ENCODE results near the gene UNC5C. TPM values are rescaled to one million over a fixed set of nuclear protein-coding genes. Genes with fewer than 3 reads are reported as not detected.

The UNC5C gene
- total and polyA plus RNA-seq, 10 of the 15 experiments (the other 5 are each of a cell fraction or from before 2014, with no cell fraction given): 0.02 to 2.0 (median 0.15) TPM; not detected in 1

DNA sequence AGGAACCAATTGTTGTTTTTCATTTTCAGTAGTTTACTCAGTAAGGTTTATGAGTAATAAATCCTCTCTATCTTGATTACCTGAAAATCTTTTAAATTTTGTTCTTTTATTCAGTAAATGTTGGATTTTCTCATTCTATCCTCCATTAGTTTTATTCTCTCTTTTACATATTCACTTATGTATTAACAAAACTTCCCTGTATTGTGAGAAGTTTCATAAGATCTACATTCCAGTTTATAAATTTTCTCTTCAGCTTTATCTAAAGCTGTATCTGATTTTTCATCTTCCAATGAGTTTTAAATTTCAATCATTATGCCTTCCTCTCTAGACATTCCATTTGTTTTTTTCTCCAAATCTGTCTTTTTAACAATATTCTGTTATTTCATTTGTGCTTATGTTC is 310.2 kb downstream of the UNC5C start:
- H3K36me3 ChIP-seq (ENCODE audit: control insufficient read depth in 2 of 2, insufficient read depth in 2 of 2, low read length in 1 of 2): no peaks in the 10 kb centered on the region
- no peaks in the 10 kb centered on the region for H3K79me2 ChIP-seq (ENCODE audit: control insufficient read depth, insufficient read depth, low read length)
- in situ Hi-C loops (cut with MboI): no loop called here
- H3K4me2 ChIP-seq (ENCODE audit: control insufficient read depth, insufficient read depth): no peak overlapping the region
- H4K20me1 ChIP-seq (ENCODE audit: control insufficient read depth, insufficient read depth): no peaks in the 10 kb centered on the region
- BruUV-seq (replicated peaks): no TSS peak
- POLR2A ChIA-PET: no interaction called here
- no peaks in the 10 kb centered on the region for H3K27me3 ChIP-seq (replicated peaks in 1 of 2; ENCODE audit: control insufficient read depth in 2 of 2, insufficient read depth in 2 of 2, low read length in 1 of 2)
- no peaks in the 10 kb centered on the region for H3K9me3 ChIP-seq (replicated peaks; ENCODE audit: control insufficient read depth, insufficient read depth, low read length)
- no peak overlapping the region for H2AFZ ChIP-seq (ENCODE audit: control insufficient read depth, low read depth, low read length)
- H3K4me3 ChIP-seq: no peak overlapping the region
- SMC1A ChIA-PET (ENCODE audit: uncharacterized antibody, unreplicated experiment): no interaction called here
- DNase-seq (ENCODE audit: low read depth, low spot score) (no peak), ATAC-seq (no peak), FAIRE-seq (no peak)
- TF ChIP-seq SREBF2 (IDR thresholded peaks at IDR 0.05; ENCODE audit: low read length) (no peak), NR2C1 (IDR thresholded peaks at IDR 0.05) (no peak), SIX5 (IDR thresholded peaks at IDR 0.05; ENCODE audit: low read depth, low read length, severe bottlenecking) (no peak), HDAC6 (IDR thresholded peaks at IDR 0.05; ENCODE audit: unreplicated experiment) (no peak), KDM1A (IDR thresholded peaks at IDR 0.05; ENCODE audit: borderline replicate concordance) (no peak), SPI1 (IDR thresholded peaks at IDR 0.05; ENCODE audit: borderline replicate concordance, insufficient read depth, low read depth, low read length) (no peak), BACH1 (IDR thresholded peaks at IDR 0.05; ENCODE audit: borderline replicate concordance) (no peak), EP300 (IDR thresholded peaks at IDR 0.05; ENCODE audit: borderline replicate concordance in 1 of 2, control insufficient read depth in 1 of 2, low read depth in 2 of 2, low read length in 2 of 2) (no peak), CHD2 (IDR thresholded peaks at IDR 0.05; ENCODE audit: borderline replicate concordance, low read depth, low read length) (no peak), HDAC2 (IDR thresholded peaks at IDR 0.05) (no peak), ETV6 (conservative IDR thresholded peaks at IDR 0.05 in 1 of 2, IDR thresholded peaks at IDR 0.05 in 1 of 2; ENCODE audit: borderline replicate concordance in 1 of 2, low read depth in 1 of 2) (no peak), DPF2 (IDR thresholded peaks at IDR 0.05) (no peak)
- TF ChIP-seq, protein P1, sequence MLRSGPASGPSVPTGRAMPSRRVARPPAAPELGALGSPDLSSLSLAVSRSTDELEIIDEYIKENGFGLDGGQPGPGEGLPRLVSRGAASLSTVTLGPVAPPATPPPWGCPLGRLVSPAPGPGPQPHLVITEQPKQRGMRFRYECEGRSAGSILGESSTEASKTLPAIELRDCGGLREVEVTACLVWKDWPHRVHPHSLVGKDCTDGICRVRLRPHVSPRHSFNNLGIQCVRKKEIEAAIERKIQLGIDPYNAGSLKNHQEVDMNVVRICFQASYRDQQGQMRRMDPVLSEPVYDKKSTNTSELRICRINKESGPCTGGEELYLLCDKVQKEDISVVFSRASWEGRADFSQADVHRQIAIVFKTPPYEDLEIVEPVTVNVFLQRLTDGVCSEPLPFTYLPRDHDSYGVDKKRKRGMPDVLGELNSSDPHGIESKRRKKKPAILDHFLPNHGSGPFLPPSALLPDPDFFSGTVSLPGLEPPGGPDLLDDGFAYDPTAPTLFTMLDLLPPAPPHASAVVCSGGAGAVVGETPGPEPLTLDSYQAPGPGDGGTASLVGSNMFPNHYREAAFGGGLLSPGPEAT (IDR thresholded peaks at IDR 0.05; ENCODE audit: low read depth): no peak
- TF ChIP-seq, protein P2, sequence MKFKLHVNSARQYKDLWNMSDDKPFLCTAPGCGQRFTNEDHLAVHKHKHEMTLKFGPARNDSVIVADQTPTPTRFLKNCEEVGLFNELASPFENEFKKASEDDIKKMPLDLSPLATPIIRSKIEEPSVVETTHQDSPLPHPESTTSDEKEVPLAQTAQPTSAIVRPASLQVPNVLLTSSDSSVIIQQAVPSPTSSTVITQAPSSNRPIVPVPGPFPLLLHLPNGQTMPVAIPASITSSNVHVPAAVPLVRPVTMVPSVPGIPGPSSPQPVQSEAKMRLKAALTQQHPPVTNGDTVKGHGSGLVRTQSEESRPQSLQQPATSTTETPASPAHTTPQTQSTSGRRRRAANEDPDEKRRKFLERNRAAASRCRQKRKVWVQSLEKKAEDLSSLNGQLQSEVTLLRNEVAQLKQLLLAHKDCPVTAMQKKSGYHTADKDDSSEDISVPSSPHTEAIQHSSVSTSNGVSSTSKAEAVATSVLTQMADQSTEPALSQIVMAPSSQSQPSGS (IDR thresholded peaks at IDR 0.05; ENCODE audit: low read length): no peak
- H3K27ac ChIP-seq (ENCODE audit: control insufficient read depth, insufficient read depth): no peak overlapping the region
- CTCF ChIA-PET: no interaction called here
- intact Hi-C loops (cut with micrococcal nuclease; ENCODE audit: unreplicated experiment): no loop called here
- no peak overlapping the region for H3K9ac ChIP-seq (ENCODE audit: control insufficient read depth, insufficient read depth, low read length)
- H3K4me1 ChIP-seq (ENCODE audit: control insufficient read depth, insufficient read depth, low read length): no peaks in the 10 kb centered on the region
- RAD21 ChIA-PET (ENCODE audit: unreplicated experiment): no interaction called here

All from GM12878 (cell line).